Measurements from ENCODE around the gene HK2. TPM values are rescaled to one million over a fixed set of nuclear protein-coding genes. Genes with fewer than 3 reads are reported as not detected.
A peak's percentile ranks its signal among the peaks of the same experiment; 100 is the strongest.
"Not testable (repeated sequence)": the region's sequence is repeated elsewhere in the genome, so short reads cannot be mapped to it uniquely, and the experiment has no call there.

Gene HK2
- 3.8 TPM for total RNA-seq
- long read RNA-seq, partial matches to known transcripts, result 1 of 1 reads
- long read RNA-seq, other reads (novel, unspliced or antisense), result 0 of 1 reads

DNA sequence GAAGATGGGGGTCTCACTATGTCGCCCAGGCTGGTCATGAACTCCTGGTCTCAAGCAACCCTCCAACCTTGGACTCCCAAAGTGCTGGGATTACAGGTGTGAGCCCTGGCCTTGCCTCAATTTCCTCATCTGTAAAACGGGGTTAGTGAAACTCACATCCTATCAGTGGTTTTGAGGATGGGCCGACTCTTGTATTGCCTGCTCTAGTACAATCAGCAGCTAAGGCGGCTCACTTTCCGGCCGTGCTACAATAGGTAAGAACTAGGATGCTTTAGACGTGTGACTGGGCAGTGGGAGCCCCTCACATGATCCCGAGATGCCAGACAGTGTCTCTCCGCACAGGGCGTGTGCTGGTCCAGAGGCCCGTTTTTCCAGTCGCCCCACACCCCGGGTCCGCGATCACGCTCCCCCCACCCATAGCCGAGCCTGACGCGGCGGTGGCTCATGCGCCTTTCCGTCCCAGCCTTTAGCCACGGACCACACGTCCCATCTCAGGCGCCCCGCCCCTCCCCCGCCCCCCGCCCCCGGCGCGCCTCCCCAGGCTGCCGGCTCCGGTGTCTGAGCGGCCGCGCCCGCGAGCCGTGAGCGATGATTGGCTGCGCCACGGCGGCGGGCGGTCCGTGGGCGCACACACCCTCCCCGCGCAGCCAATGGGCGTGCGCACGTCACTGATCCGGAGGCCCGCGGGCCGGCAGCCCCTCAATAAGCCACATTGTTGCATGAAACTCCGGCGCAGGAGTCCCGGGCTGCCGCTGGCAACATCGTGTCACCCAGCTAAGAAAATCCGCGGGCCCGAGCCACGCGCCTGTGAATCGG, at the start of gene HK2:
HK2 (plus strand) TSS at position 710 of the 816 bp plus-strand sequence. CDS start 454 bp downstream, outside the sequence.
- intact Hi-C loops (cut with micrococcal nuclease), result no loop called here
- ATAC-seq, result peak; percentile 96
- peak; percentile 93 for DNase-seq

DNA sequence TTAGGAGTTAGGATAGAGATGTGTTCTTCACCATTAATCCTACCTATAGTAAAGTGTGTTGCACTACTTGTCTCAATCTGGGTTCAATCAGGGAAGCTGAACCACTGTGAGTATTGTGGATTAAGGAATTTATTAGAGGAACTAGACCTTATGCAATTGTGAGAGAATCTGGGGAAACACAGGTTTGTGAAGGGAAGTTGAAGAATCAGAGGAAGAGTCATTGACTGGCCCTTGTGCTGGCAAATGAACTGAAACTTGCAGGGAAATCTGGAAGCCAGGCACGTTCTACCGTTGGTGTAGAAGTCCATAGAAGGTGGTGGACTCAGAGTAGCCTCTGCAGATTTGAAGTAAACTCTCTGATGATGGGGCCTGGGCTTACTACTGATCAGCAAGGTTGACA, 44.7 kb upstream of the HK2 start:
- DNase-seq (no peak), ATAC-seq (peak; percentile 35)
- intact Hi-C loops (cut with micrococcal nuclease), result no loop called here

DNA sequence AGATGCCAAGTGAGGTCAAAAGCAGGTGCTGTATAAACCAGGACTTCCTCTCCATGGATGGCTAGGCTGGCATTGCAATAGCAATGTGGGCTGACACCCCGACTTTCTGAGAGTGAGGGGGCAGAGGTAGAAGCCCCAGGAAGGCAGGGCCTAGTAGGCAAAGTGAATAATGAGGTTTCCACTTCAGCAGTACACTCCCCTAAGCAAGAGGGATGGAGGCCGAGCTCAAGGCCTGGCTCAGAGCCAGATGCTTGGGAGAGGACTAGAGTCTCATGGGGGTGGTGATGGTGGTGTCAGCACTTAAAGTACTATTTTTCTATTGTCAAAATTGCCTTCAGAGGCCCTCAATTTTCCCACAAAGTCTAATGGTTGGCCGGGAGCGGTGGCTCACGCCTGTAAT, 41.6 kb upstream of the HK2 start:
- ATAC-seq (no peak), DNase-seq (no peak)
- intact Hi-C loops (cut with micrococcal nuclease), result no loop called here

DNA sequence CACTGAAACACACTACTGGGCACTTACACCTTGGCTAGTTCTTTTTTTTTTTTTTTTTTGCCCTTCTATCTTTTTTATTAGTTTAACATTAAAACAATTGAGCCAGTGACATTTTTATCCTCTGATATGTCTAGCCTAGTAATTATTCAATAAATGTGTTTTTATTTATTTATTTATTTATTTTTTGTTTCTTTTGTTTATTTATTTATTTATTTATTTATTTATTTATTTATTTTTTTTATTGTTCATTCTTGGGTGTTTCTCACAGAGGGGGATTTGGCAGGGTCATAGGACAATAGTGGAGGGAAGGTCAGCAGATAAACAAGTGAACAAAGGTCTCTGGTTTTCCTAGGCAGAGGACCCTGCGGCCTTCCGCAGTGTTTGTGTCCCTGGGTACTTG, 39.0 kb upstream of the HK2 start:
- DNase-seq; intact Hi-C loops (cut with micrococcal nuclease); ATAC-seq: not testable (repeated sequence)

DNA sequence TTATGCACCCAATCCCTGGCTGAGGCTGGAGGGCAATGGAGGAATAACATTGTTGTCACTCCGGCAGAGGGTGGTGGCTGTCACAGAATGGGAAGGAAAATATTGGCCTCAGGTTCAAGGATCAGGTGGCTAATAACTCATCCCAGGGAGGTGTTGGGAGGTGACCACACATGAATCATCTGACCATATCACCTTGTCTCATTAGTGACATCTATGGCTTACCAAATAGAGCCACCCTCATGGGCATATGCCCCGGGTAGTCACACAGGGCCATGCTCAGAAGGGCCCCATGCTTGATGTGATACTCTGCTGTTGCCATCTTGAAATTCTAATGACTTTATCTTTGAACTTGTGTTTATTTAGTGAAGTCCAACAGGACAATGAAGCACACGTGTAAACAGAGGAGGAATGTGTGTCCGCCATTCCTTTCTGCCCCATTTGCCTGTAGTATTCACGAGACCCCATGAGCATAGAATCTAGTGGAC, 27.5 kb upstream of the HK2 start:
- DNase-seq (no peak), ATAC-seq (no peak)
- intact Hi-C loops (cut with micrococcal nuclease), result no loop called here

DNA sequence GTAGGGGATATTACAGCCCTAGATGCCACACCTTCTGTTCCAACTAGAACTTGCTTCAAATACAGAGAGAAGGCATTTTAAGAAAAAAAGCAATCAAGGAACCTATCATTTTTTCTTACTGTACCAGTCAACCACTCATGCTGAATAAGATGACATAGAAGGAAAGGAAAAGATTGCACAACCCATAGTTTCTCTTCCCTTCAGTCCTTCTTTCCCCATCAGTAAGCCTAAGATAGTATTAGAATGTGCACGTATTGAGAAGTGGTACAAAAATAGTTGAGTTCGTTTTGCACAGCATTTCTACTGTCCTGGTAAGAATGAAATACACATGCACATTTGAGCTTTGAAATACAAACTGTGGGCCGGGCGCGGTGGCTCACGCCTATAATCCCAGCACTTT, 27.0 kb upstream of the HK2 start:
- ATAC-seq (peak; percentile 32), DNase-seq (no peak)
- intact Hi-C loops (cut with micrococcal nuclease), result no loop called here

DNA sequence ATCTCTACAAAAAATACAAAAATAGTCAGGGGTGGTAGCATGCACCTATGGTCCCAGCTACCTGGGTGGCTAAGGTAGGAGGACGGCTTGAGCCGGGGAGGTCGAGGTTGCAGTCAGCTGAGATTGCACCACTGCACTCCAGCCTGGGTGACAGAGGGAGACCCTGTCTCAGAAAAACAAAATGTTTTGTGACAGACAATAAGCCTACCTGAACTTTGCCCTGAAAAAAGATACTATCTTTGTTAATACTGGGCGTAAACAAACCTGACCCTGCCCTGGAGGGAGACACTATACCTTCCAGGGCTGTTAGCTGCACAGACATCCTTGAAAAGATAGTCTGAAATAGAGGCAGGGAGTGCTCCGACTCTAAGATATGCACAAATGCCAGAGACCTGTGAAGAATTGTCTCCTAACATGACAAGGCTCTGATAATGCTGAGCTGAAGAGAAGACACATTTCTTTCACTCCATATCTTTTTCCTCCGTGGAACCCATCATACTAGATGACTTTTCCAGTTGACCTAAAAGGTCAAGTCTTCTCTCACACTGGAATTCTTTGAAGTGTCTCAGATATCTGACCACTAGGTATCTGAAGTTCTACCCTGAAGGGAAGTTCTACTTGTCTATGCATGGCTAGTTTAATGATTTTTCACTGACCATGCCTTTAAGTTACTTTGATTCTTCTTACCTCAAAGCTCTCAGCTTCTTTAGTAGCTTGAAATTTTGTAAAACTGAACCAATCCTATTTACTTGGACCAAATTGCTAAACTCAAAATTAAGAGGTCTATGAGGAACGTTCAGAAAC, 20.9 kb upstream of the HK2 start:
- no peak for ATAC-seq
- DNase-seq, result no peak
- intact Hi-C loops (cut with micrococcal nuclease), result no loop called here

DNA sequence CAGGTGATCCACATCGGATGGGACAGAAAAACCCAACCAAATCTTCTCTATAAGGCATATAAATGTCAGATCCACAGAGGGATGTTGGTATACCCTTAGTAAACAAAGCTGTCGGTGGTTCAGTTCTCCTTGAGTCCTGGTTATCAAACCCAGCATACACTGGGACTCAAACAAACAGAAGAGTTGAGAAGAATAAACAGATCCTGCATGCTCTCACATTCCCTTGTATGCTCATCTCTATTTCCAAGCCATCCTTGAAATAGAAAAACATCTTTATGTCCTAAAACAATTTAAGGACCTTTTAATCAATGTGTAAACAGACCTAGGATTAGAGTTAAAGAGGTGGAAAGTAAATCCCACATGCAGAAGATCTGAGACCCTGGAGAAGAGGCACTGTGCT, 19.8 kb upstream of the HK2 start:
- DNase-seq (no peak), ATAC-seq (no peak)
- intact Hi-C loops (cut with micrococcal nuclease), result no loop called here

DNA sequence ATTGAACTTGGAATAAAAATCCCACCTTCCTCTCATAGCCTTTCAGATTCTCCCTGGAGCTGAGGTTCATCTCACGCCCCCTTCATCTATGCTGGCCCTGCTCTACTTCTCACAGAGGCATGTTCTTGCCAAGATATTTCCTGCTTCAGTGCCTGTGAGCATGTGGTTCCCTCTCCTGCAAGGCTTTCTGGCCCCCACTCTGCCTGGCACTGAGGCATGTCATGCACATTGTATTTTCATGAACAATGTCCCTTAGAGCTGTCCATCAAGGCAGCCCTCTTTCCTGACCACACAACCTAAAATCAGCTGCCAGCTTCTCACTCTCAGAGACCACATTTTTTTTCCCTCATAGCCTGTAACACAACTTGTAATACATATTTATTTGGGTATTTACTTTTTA, 18.0 kb upstream of the HK2 start:
- no peak for DNase-seq
- ATAC-seq, result peak; percentile 38
- intact Hi-C loops (cut with micrococcal nuclease), result no loop called here

DNA sequence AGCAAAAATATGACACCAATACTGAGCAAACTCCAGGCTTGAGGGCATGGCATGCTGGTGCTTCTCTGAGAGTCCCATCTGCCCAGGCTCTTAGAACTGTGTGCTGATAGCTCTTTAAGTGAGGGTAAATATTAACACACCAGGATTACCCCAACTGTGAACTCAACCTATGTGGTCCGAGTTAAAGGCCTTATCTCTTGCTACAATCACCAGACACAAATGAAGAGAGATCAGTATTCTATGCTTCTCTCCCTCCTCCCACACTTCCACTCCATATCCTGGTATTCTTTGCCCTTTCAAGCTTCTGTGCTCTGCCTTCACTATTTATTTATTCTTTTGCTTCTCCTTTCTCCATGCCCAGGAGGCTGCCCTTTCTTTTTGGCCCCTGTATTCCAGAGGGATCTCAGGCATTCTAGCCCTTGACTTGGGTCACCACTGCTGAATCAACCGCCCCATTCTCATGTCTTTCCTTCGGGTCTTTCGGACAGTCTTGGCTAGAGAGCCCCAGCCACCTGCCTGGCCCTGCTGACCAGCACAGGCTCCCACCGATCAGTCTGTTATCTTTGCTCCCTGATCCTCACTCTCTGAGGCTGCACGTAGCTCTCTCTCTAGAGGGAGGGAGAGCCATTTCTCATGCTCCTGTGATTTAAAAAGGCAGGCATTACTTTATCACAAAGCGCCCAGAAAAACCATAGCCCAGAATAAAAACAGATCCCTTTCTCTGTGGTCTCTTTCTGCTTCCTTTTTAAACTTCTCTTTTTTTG, 17.2 kb upstream of the HK2 start:
- ATAC-seq (peak; percentile 31), DNase-seq (no peak)
- intact Hi-C loops (cut with micrococcal nuclease), result no loop called here

DNA sequence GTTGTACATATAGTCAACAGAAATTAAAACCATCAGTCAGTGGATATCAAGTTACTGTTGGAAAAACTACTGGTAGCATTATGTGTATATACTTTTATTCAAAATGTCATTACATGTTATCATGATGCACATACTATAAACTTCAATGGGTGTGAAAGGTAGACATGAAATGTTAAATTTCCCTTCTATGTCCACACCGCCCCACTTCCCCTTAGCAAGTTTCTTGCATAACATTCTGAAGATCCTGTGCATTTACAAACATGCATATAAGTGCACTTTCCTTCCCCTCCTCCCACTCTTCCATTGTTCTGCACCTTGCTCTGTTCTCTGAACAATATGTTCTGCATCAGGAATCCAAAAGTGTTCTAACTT, 16.6 kb upstream of the HK2 start:
- DNase-seq (no peak), ATAC-seq (peak; percentile 45)
- intact Hi-C loops (cut with micrococcal nuclease), result no loop called here

DNA sequence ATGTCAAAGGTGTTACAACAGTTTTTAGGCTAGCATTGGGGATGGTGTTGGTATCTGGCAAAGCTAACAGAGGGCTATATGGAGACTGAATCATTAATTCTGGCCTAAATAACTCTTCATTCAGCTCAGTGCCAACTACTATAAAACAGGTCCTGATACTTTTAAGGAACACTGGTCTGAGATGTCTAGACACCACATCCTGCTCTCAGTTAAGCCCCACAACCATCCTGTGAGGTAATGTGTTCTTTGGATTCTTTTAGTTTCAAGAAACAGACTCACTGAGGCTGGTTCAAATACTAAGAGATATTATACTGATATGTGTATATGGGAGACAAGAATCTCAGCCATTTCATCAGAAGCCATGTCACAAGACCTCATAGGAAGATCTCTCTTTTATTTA, 14.2 kb upstream of the HK2 start:
- ATAC-seq (no peak), DNase-seq (no peak)
- intact Hi-C loops (cut with micrococcal nuclease), result no loop called here

DNA sequence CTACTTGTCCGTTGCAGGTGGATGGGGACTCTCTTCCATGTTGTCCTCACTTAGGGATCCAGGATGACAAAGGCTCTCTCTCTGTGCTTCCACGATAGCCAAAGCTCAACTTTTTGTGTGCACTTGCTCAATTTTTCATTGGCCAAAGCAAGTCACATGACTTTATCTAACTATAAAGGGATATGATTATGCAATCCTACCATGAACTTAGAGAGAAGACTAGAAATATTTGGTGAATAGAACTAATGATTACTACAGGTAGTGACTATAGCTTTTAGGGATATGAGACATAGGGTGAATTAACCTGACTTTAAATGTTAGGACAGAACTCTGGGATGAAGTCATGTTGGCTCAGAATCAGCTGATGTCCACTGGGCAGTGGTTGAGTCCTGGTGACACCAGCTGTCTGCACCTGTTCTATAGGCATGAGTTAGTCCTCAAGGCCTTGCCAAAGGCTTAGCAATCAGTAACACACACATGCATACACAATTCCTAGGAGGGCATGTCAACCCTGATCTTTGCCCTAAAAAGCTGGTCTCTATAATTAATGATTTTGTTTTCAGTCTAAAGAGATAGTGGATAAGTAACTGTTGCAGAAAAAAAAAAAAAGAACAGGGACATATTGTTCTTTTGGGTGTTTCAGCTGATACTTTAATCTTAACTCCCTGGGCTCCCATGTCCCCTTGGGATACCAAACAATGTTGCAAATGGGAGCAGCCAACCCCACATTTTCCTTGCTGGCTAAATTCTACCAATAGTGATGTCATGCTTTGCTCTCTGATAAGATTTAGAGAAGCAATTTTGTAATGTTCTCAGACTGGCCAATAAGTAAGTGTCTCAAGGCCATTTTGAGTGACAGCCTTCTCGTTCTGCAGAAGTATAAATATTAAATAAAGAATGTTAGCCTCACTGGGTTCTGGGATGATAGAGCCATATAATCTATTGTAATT, 12.5 kb upstream of the HK2 start:
- ATAC-seq, result peak; percentile 70
- intact Hi-C loops (cut with micrococcal nuclease), result no loop called here

DNA sequence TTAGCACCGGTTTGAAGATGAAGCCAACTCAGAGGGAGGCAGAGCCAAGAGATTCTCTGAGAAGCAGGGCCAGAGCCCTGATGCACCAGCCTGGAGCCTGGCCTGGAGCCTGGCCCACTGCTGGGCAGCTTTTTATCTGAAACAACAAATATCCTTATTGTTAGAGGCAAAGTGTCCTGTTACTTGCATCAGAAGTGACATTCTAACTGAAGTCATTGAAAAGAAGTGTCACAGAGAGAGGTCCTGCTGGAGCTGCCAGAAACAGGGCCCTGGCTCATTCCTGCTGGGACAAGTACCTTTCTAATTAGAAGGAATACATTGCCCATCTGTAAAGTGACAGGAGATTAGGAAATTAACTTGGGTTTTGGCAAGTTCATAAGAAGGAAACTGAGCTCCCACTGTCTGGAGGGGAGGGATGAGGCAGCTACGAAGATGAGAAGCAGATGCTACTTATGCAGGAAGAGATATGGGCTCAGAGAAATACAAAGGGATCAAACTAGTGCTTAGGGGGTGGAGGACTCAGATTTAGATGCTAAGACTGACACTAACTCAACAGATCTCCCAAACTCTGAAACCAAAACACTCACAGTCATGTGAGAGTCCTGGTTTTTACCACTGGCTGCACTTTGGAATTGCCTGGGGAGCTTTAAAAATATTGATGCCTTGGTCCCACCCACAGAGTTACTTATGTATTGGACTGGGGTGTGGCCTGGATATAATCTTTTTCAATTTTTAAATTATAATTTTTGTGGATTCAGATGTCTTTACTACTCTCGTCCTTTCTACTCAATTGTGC, 11.0 kb upstream of the HK2 start:
- ATAC-seq, result no peak
- intact Hi-C loops (cut with micrococcal nuclease), result no loop called here
- DNase-seq, result no peak

More for the DNA sequence above, 12.5 kb upstream of the HK2 start:
- DNase-seq, result no peak

DNA sequence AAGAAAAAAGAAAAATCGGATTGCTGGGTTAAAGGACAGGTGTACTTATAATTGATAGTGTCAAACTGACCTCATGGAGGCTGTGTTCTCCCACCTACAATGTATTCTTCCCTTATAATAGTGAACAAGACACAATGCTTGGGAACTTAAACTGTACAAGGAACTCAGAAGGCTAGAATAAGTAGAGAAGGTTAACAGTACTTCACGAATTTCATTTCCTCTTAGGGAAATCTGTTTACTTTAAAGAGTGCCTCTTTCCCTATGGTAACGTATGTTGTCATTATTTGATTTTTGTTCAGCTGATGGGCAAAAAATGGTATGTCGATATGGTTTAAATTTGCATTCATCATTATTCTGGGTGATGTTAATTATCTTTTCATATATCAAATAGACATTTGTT, 9.2 kb upstream of the HK2 start:
- no peak for DNase-seq
- no peak for ATAC-seq
- intact Hi-C loops (cut with micrococcal nuclease), result no loop called here

DNA sequence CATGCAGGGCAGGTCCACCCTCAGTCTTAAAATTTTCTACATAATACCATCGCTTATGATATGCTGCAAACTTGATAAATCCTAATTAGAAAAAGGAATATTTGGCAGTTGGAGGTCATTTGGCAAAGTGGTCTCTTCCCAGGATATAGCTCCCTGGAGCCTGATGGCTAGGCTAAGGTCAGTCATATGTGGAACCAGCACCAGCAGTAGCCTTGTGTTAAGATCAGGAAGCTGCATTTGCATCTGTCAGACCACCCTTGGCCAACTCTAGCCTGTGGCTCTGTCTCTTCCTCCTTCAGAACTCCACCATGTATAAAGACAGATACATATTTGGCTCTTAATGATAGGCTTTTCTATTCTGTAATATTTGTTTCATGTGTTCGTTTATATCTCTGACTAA, 5.4 kb upstream of the HK2 start:
- intact Hi-C loops (cut with micrococcal nuclease), result no loop called here
- DNase-seq (no peak), ATAC-seq (no peak)

DNA sequence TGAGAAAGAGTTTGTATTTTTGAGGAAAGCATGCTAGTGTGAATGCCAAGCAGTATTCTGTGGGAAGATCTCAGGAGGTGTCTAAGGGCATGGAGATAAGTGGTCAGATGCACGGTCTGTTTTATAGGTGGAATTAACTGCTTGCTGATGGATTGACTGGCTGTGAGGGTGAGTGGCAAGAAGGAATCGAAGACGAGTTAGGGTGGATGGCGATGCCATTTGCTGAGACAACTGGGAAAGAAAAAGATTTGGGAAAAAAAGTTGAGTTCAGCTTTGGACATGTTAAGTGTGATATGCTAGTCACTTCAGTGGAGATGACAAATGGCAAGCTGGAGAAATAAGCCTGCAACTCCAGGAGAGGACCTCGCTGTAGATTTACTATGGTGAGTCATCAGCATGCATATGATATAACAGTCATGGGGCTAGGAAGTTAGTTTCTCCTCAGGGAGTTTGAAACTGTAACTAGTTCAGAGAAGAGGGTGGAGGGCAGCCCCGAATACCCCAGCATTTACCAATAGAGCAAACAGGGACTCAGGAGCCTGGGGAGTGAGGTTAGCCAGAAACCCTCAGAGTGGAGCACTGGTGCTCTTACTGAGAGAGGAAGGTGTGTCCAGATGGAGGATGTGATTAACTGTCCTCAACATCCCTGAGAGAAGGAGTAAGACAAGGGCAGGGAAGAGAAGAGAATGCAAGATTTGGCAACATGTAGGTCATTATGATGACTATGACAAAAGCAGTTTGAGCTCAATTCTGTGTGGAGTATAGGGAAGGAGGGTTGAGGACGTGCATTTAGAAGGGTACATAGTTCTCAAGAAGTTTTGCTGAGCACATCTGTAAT, 2.0 kb upstream of the HK2 start:
- intact Hi-C loops (cut with micrococcal nuclease), result no loop called here
- DNase-seq (no peak), ATAC-seq (no peak)
